ENCODE data around the gene ETV1. TPM values are rescaled to one million over a fixed set of nuclear protein-coding genes. Genes with fewer than 3 reads are reported as not detected.

ETV1 gene
- total RNA-seq, 2 donors from 2014 or later = 15.8 to 31.2 TPM

- no peak overlapping the region for H3K4me3 Mint-ChIP-seq
- Histone ChIP-seq H3K36me3 (ENCODE audit: control insufficient read depth, insufficient read depth, low read length) (no peaks in the 10 kb centered on the region), H3K9me3 (ENCODE audit: control insufficient read depth, low read length) (no peaks in the 10 kb centered on the region), H3K4me1 (ENCODE audit: control insufficient read depth, insufficient read depth, low read length) (no peaks in the 10 kb centered on the region), H3K27me3 (ENCODE audit: control insufficient read depth, insufficient read depth, low read length, poor library complexity, severe bottlenecking) (no peaks in the 10 kb centered on the region), H3K4me3 (ENCODE audit: low read length) (peak overlapping the region; percentile 71), H3K27ac (ENCODE audit: low read depth, low read length) (no peak overlapping the region), H3K9ac (ENCODE audit: extremely low read depth, low read length, poor library complexity, severe bottlenecking) (no peak overlapping the region)
- H3K27me3 Mint-ChIP-seq (ENCODE audit: insufficient read depth) = no peaks in the 10 kb centered on the region
- H3K27ac Mint-ChIP-seq = peak overlapping the region; percentile 39
- H3K4me1 Mint-ChIP-seq = peaks cover 36% of the 10 kb centered on the region
- H3K36me3 Mint-ChIP-seq (ENCODE audit: low read depth) = no peaks in the 10 kb centered on the region
- H3K9me3 Mint-ChIP-seq = no peaks in the 10 kb centered on the region
- TF ChIP-seq CTCF (conservative IDR thresholded peaks at IDR 0.05) = no peak
- DNase-seq = no peak
- 35% methylated on average over 2 of the region's 2 CpGs; no CpG with 5 or more reads in 1 of the 2 experiments for WGBS, 2 experiments (ENCODE audit: insufficient coverage in 1 of 2, insufficient read length in 1 of 2)
Observed at GRCh38 chr7:13986208-13986607, 3.3 kb downstream of the ETV1 start.

GRCh38 chr7:13984831-13985685, 4.4 kb downstream of the ETV1 start:
- H3K4me3 ChIP-seq (ENCODE audit: low read length) = peak overlapping the region; percentile 71
- WGBS, 2 experiments (ENCODE audit: insufficient coverage in 1 of 2, insufficient read length in 1 of 2) = 16 to 39% methylated on average over 2 of the region's 2 CpGs
- Mint-ChIP-seq H3K36me3 (ENCODE audit: low read depth) (no peaks in the 10 kb centered on the region), H3K4me3 (no peak overlapping the region), H3K27me3 (ENCODE audit: insufficient read depth) (no peaks in the 10 kb centered on the region), H3K4me1 (peaks cover 45% of the 10 kb centered on the region), H3K9me3 (no peaks in the 10 kb centered on the region), H3K27ac (peak overlapping the region; percentile 74)
- no peak for DNase-seq
- H3K4me1 ChIP-seq (ENCODE audit: control insufficient read depth, insufficient read depth, low read length) = no peaks in the 10 kb centered on the region
- no peak for TF ChIP-seq CTCF (conservative IDR thresholded peaks at IDR 0.05)
- no peaks in the 10 kb centered on the region for H3K27me3 ChIP-seq (ENCODE audit: control insufficient read depth, insufficient read depth, low read length, poor library complexity, severe bottlenecking)
- H3K36me3 ChIP-seq (ENCODE audit: control insufficient read depth, insufficient read depth, low read length) = no peaks in the 10 kb centered on the region
- H3K27ac ChIP-seq (ENCODE audit: low read depth, low read length) = no peak overlapping the region
- peak overlapping the region; percentile 11 for H3K9ac ChIP-seq (ENCODE audit: extremely low read depth, low read length, poor library complexity, severe bottlenecking)
- no peaks in the 10 kb centered on the region for H3K9me3 ChIP-seq (ENCODE audit: control insufficient read depth, low read length)

- Histone ChIP-seq H3K9ac (ENCODE audit: extremely low read depth, low read length, poor library complexity, severe bottlenecking) (no peak overlapping the region), H3K4me1 (ENCODE audit: control insufficient read depth, insufficient read depth, low read length) (no peaks in the 10 kb centered on the region), H3K27me3 (ENCODE audit: control insufficient read depth, insufficient read depth, low read length, poor library complexity, severe bottlenecking) (no peaks in the 10 kb centered on the region), H3K9me3 (ENCODE audit: control insufficient read depth, low read length) (no peaks in the 10 kb centered on the region), H3K36me3 (ENCODE audit: control insufficient read depth, insufficient read depth, low read length) (no peaks in the 10 kb centered on the region), H3K4me3 (ENCODE audit: low read length) (no peak overlapping the region), H3K27ac (ENCODE audit: low read depth, low read length) (no peak overlapping the region)
- 93% methylated on average over 2 of the region's 3 CpGs; no CpG with 5 or more reads in 1 of the 2 experiments for whole genome bisulfite sequencing, 2 experiments (ENCODE audit: insufficient coverage in 1 of 2, insufficient read length in 1 of 2)
- H3K27me3 Mint-ChIP-seq (ENCODE audit: insufficient read depth) = no peaks in the 10 kb centered on the region
- no peak for DNase-seq
- peaks cover 50% of the 10 kb centered on the region for H3K4me1 Mint-ChIP-seq
- TF ChIP-seq CTCF (conservative IDR thresholded peaks at IDR 0.05) = no peak
- no peak overlapping the region for H3K27ac Mint-ChIP-seq
- no peak overlapping the region for H3K4me3 Mint-ChIP-seq
- H3K36me3 Mint-ChIP-seq (ENCODE audit: low read depth) = no peaks in the 10 kb centered on the region
- no peaks in the 10 kb centered on the region for H3K9me3 Mint-ChIP-seq
Observed at GRCh38 chr7:13984061-13984460, 5.4 kb downstream of the ETV1 start.
